BJ (cell line): ENCODE data around the gene OR52A1. TPM values are rescaled to one million over a fixed set of nuclear protein-coding genes. Genes with fewer than 3 reads are reported as not detected.
"Not testable (repeated sequence)": the region's sequence is repeated elsewhere in the genome, so short reads cannot be mapped to it uniquely, and the experiment has no call there.

Experiments used
- CTCF ChIA-PET: fragments of 350-600 bp; formaldehyde crosslinking; extraction: SDS; loops from one replicate; lab custom pipeline; 2021; ENCODE audit warnings: antibody characterized with exemption, inconsistent platforms; lab: Yijun Ruan, JAX
- POLR2A ChIA-PET: fragments of 300-600 bp; sonication (Branson Sonifier 250); formaldehyde crosslinking; extraction: SDS; loops from one replicate; lab custom pipeline; 2021; ENCODE audit warnings: antibody characterized with exemption; lab: Charles Lee
- DNase-seq: peaks from one replicate; pipeline ENCODE4 v3.0.0-alpha.2; 2011; ENCODE audit warnings: low read depth
- H3K27me3 ChIP-seq: 2 replicates; pipeline ENCODE4 v1.6.0; 2011; ENCODE audit warnings: low read length; ENCODE audit not compliant: control insufficient read depth, insufficient read depth
- H3K36me3 ChIP-seq: 2 replicates; pipeline ENCODE4 v1.5.1; 2011; ENCODE audit warnings: low read length; ENCODE audit not compliant: control insufficient read depth, insufficient read depth
- H3K4me3 ChIP-seq: 2 replicates; pipeline ENCODE4 v1.5.1; 2011; ENCODE audit warnings: low read depth, mild to moderate bottlenecking, control low read depth, low read length
- polyA plus RNA-seq: library from polyadenylated mRNA; depleted of rRNA; stranded (reverse); fragments of >200 nt; gene quantifications from 2 replicates; pipeline ENCODE4 v1.2.3, GENCODE V29; 2011
- TF ChIP-seq, protein P1 (sequence below): IDR thresholded peaks from 2 replicates; pipeline ENCODE4 v1.5.1; 2011; ENCODE audit warnings: low read depth, mild to moderate bottlenecking, control low read depth, inconsistent platforms, low read length, moderate library complexity; ENCODE audit not compliant: insufficient read depth

The OR52A1 gene
- polyA plus RNA-seq, 1 experiment = not detected

DNA sequence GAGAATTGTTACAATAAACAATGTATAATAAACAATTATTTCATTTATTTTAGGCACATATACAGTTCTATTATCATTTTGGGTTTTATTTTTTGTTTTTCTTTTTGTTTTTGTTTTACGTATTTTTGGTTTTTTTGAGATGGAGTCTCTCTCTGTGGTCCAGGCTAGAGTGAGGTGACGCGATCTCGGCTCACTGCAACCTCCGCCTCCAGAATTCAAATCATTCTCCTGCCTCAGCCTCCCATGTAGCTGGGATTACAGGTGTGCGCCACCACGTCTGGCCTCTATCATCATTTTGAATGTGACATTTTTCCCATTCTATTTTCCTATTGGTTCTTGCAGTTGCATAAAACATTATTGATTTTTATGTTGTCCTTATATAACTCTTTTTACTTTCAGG, 20.4 kb upstream of the OR52A1 start:
- CTCF ChIA-PET = no interaction called here

DNA sequence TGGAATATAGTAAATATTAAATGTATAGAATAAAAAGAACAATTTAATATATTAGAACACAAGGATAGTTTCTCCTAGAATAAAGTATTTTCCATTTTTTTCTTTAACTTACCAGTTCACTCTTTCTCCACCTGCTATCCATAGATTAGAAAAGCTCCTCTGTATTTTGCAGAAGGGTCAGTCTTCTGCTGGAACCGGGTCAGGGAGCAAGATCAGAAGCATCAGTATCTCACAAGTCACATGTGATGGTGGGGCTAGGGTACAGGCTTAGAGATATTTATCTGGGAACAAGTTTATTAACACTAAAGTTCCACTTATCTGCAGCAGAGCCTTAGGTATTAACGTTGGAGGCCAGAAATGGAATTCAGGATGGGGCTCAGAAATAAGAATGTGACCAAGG, 17.3 kb upstream of the OR52A1 start:
- Histone ChIP-seq H3K36me3 (no peaks in the 10 kb centered on the region), H3K4me3 (no peak overlapping the region), H3K27me3 (no peaks in the 10 kb centered on the region)
- DNase-seq = no peak
- CTCF ChIA-PET = interaction anchor here (0.6 kb wide), 1 partner anchor 18 kb away, joined by 5 read pairs; no protein-coding TSS in a partner anchor
- TF ChIP-seq, protein P1, sequence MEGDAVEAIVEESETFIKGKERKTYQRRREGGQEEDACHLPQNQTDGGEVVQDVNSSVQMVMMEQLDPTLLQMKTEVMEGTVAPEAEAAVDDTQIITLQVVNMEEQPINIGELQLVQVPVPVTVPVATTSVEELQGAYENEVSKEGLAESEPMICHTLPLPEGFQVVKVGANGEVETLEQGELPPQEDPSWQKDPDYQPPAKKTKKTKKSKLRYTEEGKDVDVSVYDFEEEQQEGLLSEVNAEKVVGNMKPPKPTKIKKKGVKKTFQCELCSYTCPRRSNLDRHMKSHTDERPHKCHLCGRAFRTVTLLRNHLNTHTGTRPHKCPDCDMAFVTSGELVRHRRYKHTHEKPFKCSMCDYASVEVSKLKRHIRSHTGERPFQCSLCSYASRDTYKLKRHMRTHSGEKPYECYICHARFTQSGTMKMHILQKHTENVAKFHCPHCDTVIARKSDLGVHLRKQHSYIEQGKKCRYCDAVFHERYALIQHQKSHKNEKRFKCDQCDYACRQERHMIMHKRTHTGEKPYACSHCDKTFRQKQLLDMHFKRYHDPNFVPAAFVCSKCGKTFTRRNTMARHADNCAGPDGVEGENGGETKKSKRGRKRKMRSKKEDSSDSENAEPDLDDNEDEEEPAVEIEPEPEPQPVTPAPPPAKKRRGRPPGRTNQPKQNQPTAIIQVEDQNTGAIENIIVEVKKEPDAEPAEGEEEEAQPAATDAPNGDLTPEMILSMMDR = no peak
- POLR2A ChIA-PET = no interaction called here

More for the DNA sequence above, 20.4 kb upstream of the OR52A1 start:
- no peak for DNase-seq
- Histone ChIP-seq H3K36me3 (no peaks in the 10 kb centered on the region), H3K4me3 (no peak overlapping the region), H3K27me3 (no peaks in the 10 kb centered on the region)
- TF ChIP-seq, protein P1 = no peak
- POLR2A ChIA-PET = no interaction called here

DNA sequence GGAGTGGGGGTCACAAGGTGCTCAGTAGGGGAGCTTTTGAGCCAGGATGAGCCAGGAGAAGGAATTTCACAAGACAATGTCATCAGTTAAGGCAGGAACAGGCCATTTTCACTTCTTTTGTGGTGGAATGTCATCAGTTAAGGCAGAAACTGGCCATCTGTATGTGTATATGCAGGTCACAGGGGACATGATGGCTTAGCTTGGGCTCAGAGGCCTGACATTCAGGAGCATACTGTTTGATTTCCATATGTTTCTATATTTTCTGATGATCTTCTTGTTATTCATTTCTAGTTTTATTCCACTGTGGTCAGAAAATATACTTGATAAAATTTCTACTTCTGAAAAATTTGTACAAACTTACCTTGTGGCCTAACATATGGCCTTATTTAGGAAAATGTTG, 11.3 kb upstream of the OR52A1 start:
- H3K27me3 ChIP-seq, H3K4me3 ChIP-seq, H3K36me3 ChIP-seq, DNase-seq, CTCF ChIA-PET, POLR2A ChIA-PET: not testable (repeated sequence)

DNA sequence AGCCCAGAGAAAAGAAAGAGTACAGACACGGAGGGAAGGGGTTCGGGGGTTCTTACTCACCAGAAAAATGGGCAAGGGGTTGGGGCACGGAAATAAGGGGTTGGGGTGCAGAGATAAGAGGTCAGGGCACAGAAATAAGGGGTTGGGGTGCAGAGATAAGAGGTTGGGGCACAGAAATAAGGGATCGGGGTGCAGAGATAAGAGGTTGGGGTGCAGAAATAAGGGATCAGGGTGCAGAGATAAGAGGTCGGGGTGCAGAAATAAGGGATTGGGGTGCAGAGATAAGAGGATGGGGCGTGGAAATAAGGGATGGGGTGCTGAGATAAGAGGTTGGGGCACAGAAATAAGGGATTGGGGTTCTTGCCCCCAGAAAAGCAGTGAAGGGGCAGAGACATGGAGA, 10.2 kb upstream of the OR52A1 start:
- H3K27me3 ChIP-seq, CTCF ChIA-PET, H3K36me3 ChIP-seq, H3K4me3 ChIP-seq, DNase-seq, POLR2A ChIA-PET: not testable (repeated sequence)

DNA sequence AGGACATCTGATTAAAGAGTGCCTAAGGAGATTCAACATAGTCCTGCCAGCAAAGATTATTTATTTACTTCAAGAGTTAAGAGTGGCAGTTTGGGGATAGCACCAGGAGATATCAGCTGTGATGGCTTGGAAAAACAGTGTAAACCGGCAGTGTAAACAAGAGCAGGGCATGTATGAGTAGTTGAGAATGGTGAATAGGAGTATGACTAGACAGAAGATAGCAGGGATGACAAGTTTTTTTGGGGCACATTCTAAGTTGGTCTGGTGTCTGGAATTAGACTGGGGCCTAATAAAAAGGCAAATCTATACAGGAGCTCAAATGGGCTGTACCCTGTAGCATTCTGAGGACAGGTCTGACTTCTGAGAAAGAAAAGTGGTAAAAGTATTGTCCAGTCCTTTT, 6.5 kb upstream of the OR52A1 start:
- POLR2A ChIA-PET, CTCF ChIA-PET, H3K27me3 ChIP-seq, H3K4me3 ChIP-seq, DNase-seq, H3K36me3 ChIP-seq: not testable (repeated sequence)

DNA sequence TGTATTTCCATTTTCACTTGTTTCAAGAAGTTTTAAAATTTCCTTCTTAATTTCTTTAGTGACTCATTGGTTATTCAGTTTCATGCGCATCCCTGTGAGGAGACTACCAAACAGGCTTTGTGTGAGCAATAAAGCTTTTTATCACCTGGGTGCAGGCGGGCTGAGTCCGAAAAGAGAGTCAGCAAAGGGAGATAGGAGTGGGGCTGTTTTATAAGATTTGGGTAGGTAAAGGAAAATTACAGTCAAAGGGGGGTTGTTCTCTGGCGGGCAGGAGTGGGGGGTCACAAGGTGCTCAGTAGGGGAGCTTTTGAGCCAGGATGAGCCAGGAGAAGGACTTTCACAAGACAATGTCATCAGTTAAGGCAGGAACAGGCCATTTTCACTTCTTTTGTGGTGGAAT, 5.7 kb upstream of the OR52A1 start:
- DNase-seq, CTCF ChIA-PET, POLR2A ChIA-PET, H3K4me3 ChIP-seq, H3K27me3 ChIP-seq, H3K36me3 ChIP-seq: not testable (repeated sequence)

DNA sequence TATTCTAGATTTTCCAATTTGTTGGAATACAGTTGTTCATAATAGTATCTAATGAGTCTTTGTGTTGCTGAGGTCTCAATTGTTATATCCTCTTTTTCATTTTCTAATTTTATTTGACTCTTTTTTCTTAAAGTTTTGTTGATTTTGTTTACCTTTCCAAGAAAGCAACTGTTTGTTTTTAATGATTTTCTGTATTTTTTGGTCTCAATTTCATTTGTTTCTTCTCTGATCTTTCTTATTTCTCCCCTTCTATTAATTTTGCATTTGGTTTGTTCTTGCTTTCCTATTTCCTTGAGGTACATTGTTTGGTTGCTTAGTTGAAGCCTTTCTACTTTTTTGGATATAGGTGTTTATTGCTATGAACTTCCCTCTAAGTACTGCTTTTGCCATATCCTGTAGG, 5.2 kb upstream of the OR52A1 start:
- ChIA-PET POLR2A (no interaction called here), CTCF (no interaction called here)
- no peak for DNase-seq
- Histone ChIP-seq H3K27me3 (no peaks in the 10 kb centered on the region), H3K4me3 (no peak overlapping the region), H3K36me3 (no peaks in the 10 kb centered on the region)
- TF ChIP-seq, protein P1 = no peak
